ENCODE measurements around the gene CROT.

DNA sequence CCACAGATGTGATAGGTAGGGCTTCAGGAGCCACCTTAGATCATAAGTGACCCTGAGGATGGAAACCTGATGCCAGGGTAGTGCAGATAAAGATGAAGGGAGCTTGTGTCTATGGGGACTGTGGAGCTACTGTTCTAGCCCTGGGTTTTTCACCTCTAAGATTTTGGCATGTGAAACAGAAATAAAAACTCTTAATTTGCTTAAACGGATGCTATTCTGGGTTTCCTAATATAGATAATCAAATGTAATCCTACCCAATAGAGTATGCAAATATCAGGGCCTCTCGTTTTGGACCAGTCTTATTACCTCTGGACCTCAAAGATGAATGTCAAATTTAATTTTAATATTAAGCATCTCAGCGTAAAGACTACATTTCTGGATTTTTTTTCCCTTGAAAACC is 80.7 kb downstream of the CROT start:
- TF ChIP-seq POLR2A (IDR thresholded peaks at IDR 0.05; ENCODE audit: low read depth, low read length), result no peak
- no peak for TF ChIP-seq POLR2AphosphoS5 (IDR thresholded peaks at IDR 0.05; ENCODE audit: low read depth, low read length)
